ENCODE results near the gene GPHB5.

Gene GPHB5

GRCh38 chr14:63268771-63269170 lies 50.0 kb downstream of the GPHB5 start:
- no peak overlapping the region for H3K4me3 ChIP-seq (ENCODE audit: low read length)
- H2BK5ac ChIP-seq (ENCODE audit: low read length) = no peak overlapping the region
- H2AK5ac ChIP-seq (ENCODE audit: low read length) = no peak overlapping the region
- H3K4me2 ChIP-seq (ENCODE audit: low read length) = no peak overlapping the region
- H3K79me1 ChIP-seq (ENCODE audit: low read length) = no peaks in the 10 kb centered on the region
- no peak overlapping the region for H3K27ac ChIP-seq (ENCODE audit: low read depth, low read length)
- no peak overlapping the region for H3K56ac ChIP-seq (ENCODE audit: low read length)
- no peak for DNase-seq
- no peak overlapping the region for H3K23ac ChIP-seq (ENCODE audit: low read length)
- no peaks in the 10 kb centered on the region for H3K4me1 ChIP-seq (ENCODE audit: control insufficient read depth, low read depth, low read length)
- H4K5ac ChIP-seq (ENCODE audit: low read length) = no peak overlapping the region
- no peak overlapping the region for H3K9ac ChIP-seq (ENCODE audit: low read length)
- no CpG with 5 or more reads among the region's 5 CpGs for WGBS (ENCODE audit: extremely low coverage, insufficient coverage, low lambda C conversion rate)
- no peaks in the 10 kb centered on the region for H3K79me2 ChIP-seq (ENCODE audit: control insufficient read depth, insufficient read depth, low read length)
- no peak overlapping the region for H2BK15ac ChIP-seq (replicated peaks; ENCODE audit: low read depth)
- H2BK120ac ChIP-seq (ENCODE audit: low read depth, low read length) = no peak overlapping the region
- H3K4ac ChIP-seq (ENCODE audit: low read depth, low read length) = no peak overlapping the region
- H3K36me3 ChIP-seq (ENCODE audit: control insufficient read depth, insufficient read depth, low read length) = no peaks in the 10 kb centered on the region
- no peak overlapping the region for H4K8ac ChIP-seq (ENCODE audit: low read depth, low read length)
- H3K27me3 ChIP-seq (ENCODE audit: insufficient read depth, low read length, poor library complexity) = no peaks in the 10 kb centered on the region
- no peak overlapping the region for H3K18ac ChIP-seq (ENCODE audit: low read length)

DNA sequence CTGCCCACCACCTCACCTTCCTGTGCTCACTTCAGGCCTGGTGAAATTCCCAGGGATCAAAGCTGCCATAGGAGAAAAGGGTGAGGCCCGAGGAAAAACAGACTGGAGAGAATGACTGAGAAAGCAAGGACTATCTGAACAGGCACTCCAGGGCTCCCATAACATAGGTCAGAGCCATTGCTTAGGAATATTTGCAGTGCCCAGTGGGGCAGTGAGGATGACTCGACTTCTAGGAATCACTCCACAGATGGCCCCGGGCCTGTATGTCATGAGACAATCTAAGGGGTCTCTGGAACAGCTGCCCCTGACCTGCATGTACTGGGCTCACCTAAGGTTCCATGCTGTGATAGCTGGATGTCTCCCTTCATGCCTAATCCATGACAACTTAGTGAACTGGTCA lies 51.6 kb downstream of the GPHB5 start:
- WGBS (ENCODE audit: extremely low coverage, insufficient coverage, low lambda C conversion rate) = no CpG with 5 or more reads among the region's 3 CpGs
- peak; percentile 19 for DNase-seq

GRCh38 chr14:63266106-63266505 lies 52.6 kb downstream of the GPHB5 start:
- Histone ChIP-seq H3K56ac (ENCODE audit: low read length) (no peak overlapping the region), H3K79me2 (ENCODE audit: control insufficient read depth, insufficient read depth, low read length) (no peaks in the 10 kb centered on the region), H3K4me1 (ENCODE audit: control insufficient read depth, low read depth, low read length) (peaks cover 5% of the 10 kb centered on the region), H3K27ac (ENCODE audit: low read depth, low read length) (no peak overlapping the region), H4K8ac (ENCODE audit: low read depth, low read length) (no peak overlapping the region), H2BK120ac (ENCODE audit: low read depth, low read length) (no peak overlapping the region), H4K5ac (ENCODE audit: low read length) (no peak overlapping the region), H3K4me2 (ENCODE audit: low read length) (no peak overlapping the region), H3K4me3 (ENCODE audit: low read length) (no peak overlapping the region), H3K36me3 (ENCODE audit: control insufficient read depth, insufficient read depth, low read length) (no peaks in the 10 kb centered on the region), H3K27me3 (ENCODE audit: insufficient read depth, low read length, poor library complexity) (no peaks in the 10 kb centered on the region), H3K18ac (ENCODE audit: low read length) (no peak overlapping the region), H3K79me1 (ENCODE audit: low read length) (no peaks in the 10 kb centered on the region), H3K23ac (ENCODE audit: low read length) (no peak overlapping the region), H3K9ac (ENCODE audit: low read length) (no peak overlapping the region), H2AK5ac (ENCODE audit: low read length) (no peak overlapping the region), H3K4ac (ENCODE audit: low read depth, low read length) (no peak overlapping the region), H2BK5ac (ENCODE audit: low read length) (no peak overlapping the region), H2BK15ac (replicated peaks; ENCODE audit: low read depth) (no peak overlapping the region)
- no CpG with 5 or more reads among the region's 1 CpG for WGBS (ENCODE audit: extremely low coverage, insufficient coverage, low lambda C conversion rate)
- peak; percentile 66 for DNase-seq

More for the DNA sequence above, 51.6 kb downstream of the GPHB5 start:
- Histone ChIP-seq H3K4ac (ENCODE audit: low read depth, low read length) (no peak overlapping the region), H3K27ac (ENCODE audit: low read depth, low read length) (no peak overlapping the region), H4K8ac (ENCODE audit: low read depth, low read length) (no peak overlapping the region), H3K9ac (ENCODE audit: low read length) (no peak overlapping the region), H3K4me3 (ENCODE audit: low read length) (no peak overlapping the region), H2AK5ac (ENCODE audit: low read length) (no peak overlapping the region), H4K5ac (ENCODE audit: low read length) (no peak overlapping the region), H3K56ac (ENCODE audit: low read length) (no peak overlapping the region), H3K23ac (ENCODE audit: low read length) (no peak overlapping the region), H3K4me2 (ENCODE audit: low read length) (no peak overlapping the region), H3K79me2 (ENCODE audit: control insufficient read depth, insufficient read depth, low read length) (no peaks in the 10 kb centered on the region), H3K79me1 (ENCODE audit: low read length) (no peaks in the 10 kb centered on the region), H3K36me3 (ENCODE audit: control insufficient read depth, insufficient read depth, low read length) (no peaks in the 10 kb centered on the region), H3K4me1 (ENCODE audit: control insufficient read depth, low read depth, low read length) (peaks cover 5% of the 10 kb centered on the region), H3K18ac (ENCODE audit: low read length) (no peak overlapping the region), H2BK120ac (ENCODE audit: low read depth, low read length) (no peak overlapping the region), H3K27me3 (ENCODE audit: insufficient read depth, low read length, poor library complexity) (no peaks in the 10 kb centered on the region), H2BK15ac (replicated peaks; ENCODE audit: low read depth) (no peak overlapping the region), H2BK5ac (ENCODE audit: low read length) (no peak overlapping the region)
